Central memory CD8-positive, alpha-beta T cell (primary cell): ENCODE results near the gene GPR137B.

Experiments used
- ATAC-seq: fragments of 150-1000 bp; cut with Tn5 transposase; replicated peaks from 2 replicates; pipeline ENCODE4 v1.10.0; 2022; ENCODE audit warnings: mild to moderate bottlenecking, moderate FRiP score, moderate number of reproducible peaks; ENCODE audit not compliant: poor library complexity, severe bottlenecking; ENCODE audit errors: extremely low read depth
- DNase-seq, 2 donors: peaks; one replicate each; pipeline ENCODE4 v3.0.0; 2021; ENCODE audit warnings: low spot score in 2 of 2
- H3K27ac Mint-ChIP-seq: one replicate; pipeline ENCODE4 v1.8.0; 2022; ENCODE audit warnings: low read depth, mild to moderate bottlenecking, moderate library complexity, mixed read lengths
- H3K27me3 Mint-ChIP-seq: one replicate; pipeline ENCODE4 v1.8.0; 2022; ENCODE audit warnings: mixed read lengths
- H3K36me3 Mint-ChIP-seq: one replicate; pipeline ENCODE4 v1.8.0; 2022; ENCODE audit warnings: mild to moderate bottlenecking, moderate library complexity, mixed read lengths; ENCODE audit not compliant: insufficient read depth
- H3K4me1 Mint-ChIP-seq: one replicate; pipeline ENCODE4 v1.8.0; 2022; ENCODE audit warnings: mixed read lengths
- H3K4me3 Mint-ChIP-seq: one replicate; pipeline ENCODE4 v1.8.0; 2022; ENCODE audit warnings: mild to moderate bottlenecking, moderate library complexity, mixed read lengths
- H3K9me3 Mint-ChIP-seq: one replicate; pipeline ENCODE4 v1.8.0; 2022; ENCODE audit warnings: mixed read lengths

The GPR137B gene

DNA sequence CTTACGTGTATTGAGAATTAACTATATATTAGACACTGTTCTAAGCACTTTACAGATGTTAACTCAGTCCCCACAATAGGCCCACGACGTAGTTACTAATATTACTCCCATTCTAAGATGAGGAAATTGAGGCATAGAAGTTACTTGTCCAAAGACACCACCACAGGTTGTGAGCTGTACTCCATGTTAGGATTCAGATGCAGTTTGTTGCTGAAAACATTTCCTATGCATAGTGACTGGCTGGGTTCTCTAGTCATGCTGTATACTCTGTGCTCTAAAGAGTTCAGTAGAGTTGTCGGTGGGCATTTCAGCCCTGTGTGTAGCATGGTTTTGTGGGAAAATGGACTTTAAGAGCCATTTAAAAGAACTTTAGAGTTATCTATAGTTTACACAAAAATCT is 65.2 kb downstream of the GPR137B start:
- H3K9me3 Mint-ChIP-seq: peaks cover 5% of the 10 kb centered on the region
- H3K36me3 Mint-ChIP-seq: peaks cover 20% of the 10 kb centered on the region
- DNase-seq (no peak), ATAC-seq (no peak)
- H3K27ac Mint-ChIP-seq: no peak overlapping the region
- H3K4me3 Mint-ChIP-seq: no peak overlapping the region
- H3K4me1 Mint-ChIP-seq: peaks cover 4% of the 10 kb centered on the region
- H3K27me3 Mint-ChIP-seq: no peaks in the 10 kb centered on the region

- no peak overlapping the region for H3K4me3 Mint-ChIP-seq
- ATAC-seq: no peak
These were observed 66.8 kb downstream of the GPR137B start for GRCh38 chr1:236209185-236209584.

GRCh38 chr1:236209713-236210112 is 67.4 kb downstream of the GPR137B start:
- H3K4me3 Mint-ChIP-seq: no peak overlapping the region
- no peaks in the 10 kb centered on the region for H3K4me1 Mint-ChIP-seq
- H3K27ac Mint-ChIP-seq: no peak overlapping the region
- peaks cover 24% of the 10 kb centered on the region for H3K36me3 Mint-ChIP-seq
- no peaks in the 10 kb centered on the region for H3K9me3 Mint-ChIP-seq
- ATAC-seq (no peak), DNase-seq (no peak)
- no peaks in the 10 kb centered on the region for H3K27me3 Mint-ChIP-seq

More at GRCh38 chr1:236209185-236209584, 66.8 kb downstream of the GPR137B start:
- no peak for DNase-seq
- Mint-ChIP-seq H3K27ac (no peak overlapping the region), H3K4me1 (no peaks in the 10 kb centered on the region), H3K9me3 (no peaks in the 10 kb centered on the region), H3K27me3 (no peaks in the 10 kb centered on the region), H3K36me3 (peaks cover 24% of the 10 kb centered on the region)

DNA sequence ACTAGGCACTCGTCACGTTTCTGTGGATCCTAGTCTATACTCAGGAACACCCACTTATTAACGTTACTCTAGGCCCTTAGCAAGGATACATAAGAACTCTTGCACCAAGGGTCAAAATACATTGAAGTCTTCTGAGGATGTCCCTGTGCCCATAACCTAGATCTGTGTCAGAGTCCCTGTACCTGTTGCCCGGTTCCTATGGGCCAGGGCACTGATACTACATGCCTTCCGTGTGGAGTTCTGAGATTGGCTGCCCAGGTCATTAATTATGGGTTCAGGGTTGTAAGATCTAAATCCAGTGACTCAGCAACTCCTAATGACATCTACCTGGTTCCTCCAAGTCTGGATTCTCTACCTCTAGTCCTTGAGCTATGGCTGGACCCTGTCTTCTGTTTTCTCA is 69.5 kb downstream of the GPR137B start:
- H3K36me3 Mint-ChIP-seq: peaks cover 20% of the 10 kb centered on the region

GRCh38 chr1:236213534-236213933 is 71.2 kb downstream of the GPR137B start:
- H3K9me3 Mint-ChIP-seq: no peaks in the 10 kb centered on the region
- H3K36me3 Mint-ChIP-seq: peaks cover 9% of the 10 kb centered on the region
- H3K4me1 Mint-ChIP-seq: no peaks in the 10 kb centered on the region
- H3K4me3 Mint-ChIP-seq: no peak overlapping the region
- no peak for DNase-seq
- no peaks in the 10 kb centered on the region for H3K27me3 Mint-ChIP-seq
- no peak for ATAC-seq
- H3K27ac Mint-ChIP-seq: no peak overlapping the region

More for the DNA sequence above, 69.5 kb downstream of the GPR137B start:
- H3K27ac Mint-ChIP-seq: no peak overlapping the region
- no peak for ATAC-seq
- no peaks in the 10 kb centered on the region for H3K27me3 Mint-ChIP-seq
- H3K9me3 Mint-ChIP-seq: no peaks in the 10 kb centered on the region
- no peak overlapping the region for H3K4me3 Mint-ChIP-seq
- no peaks in the 10 kb centered on the region for H3K4me1 Mint-ChIP-seq
- no peak for DNase-seq

GRCh38 chr1:236214761-236215160 is 72.4 kb downstream of the GPR137B start:
- Mint-ChIP-seq H3K4me1 (no peaks in the 10 kb centered on the region), H3K36me3 (peaks cover 13% of the 10 kb centered on the region), H3K9me3 (no peaks in the 10 kb centered on the region), H3K27me3 (no peaks in the 10 kb centered on the region), H3K27ac (no peak overlapping the region), H3K4me3 (no peak overlapping the region)
- no peak for DNase-seq
- no peak for ATAC-seq

- Mint-ChIP-seq H3K4me1 (no peaks in the 10 kb centered on the region), H3K4me3 (no peak overlapping the region), H3K27ac (peak overlapping the region; percentile 2), H3K9me3 (no peaks in the 10 kb centered on the region), H3K36me3 (peaks cover 15% of the 10 kb centered on the region), H3K27me3 (no peaks in the 10 kb centered on the region)
- ATAC-seq (no peak), DNase-seq (no peak)
These were observed 78.1 kb downstream of the GPR137B start for GRCh38 chr1:236220473-236220872.

GRCh38 chr1:236222632-236223031 is 80.3 kb downstream of the GPR137B start:
- Mint-ChIP-seq H3K36me3 (peaks cover 18% of the 10 kb centered on the region), H3K27me3 (no peaks in the 10 kb centered on the region), H3K4me1 (no peaks in the 10 kb centered on the region), H3K27ac (no peak overlapping the region), H3K4me3 (no peak overlapping the region), H3K9me3 (no peaks in the 10 kb centered on the region)
- DNase-seq: no peak
- no peak for ATAC-seq

GRCh38 chr1:236228411-236228810 is 86.1 kb downstream of the GPR137B start:
- Mint-ChIP-seq H3K9me3 (no peaks in the 10 kb centered on the region), H3K36me3 (peaks cover 15% of the 10 kb centered on the region), H3K4me3 (no peak overlapping the region), H3K27me3 (no peaks in the 10 kb centered on the region), H3K4me1 (no peaks in the 10 kb centered on the region), H3K27ac (no peak overlapping the region)
- no peak for ATAC-seq
- DNase-seq: no peak

DNA sequence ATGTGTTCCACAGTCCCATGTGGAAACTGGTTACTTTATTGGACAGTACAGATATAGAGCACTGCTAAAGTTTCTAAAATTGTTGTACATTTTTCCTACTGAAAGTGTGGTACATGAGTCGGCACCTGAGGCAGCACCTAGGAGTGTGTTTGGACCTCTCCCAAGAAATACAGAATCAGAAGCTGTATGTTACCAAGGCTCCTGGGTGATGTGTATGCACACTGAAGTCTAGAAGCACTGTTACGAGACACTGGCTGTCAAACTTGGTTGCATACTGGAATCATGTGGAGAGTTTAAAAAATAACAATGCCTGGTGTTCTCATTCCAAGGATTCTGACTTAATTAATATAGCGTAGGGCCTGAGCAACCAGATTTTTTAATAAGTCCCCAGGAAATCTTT is 92.8 kb downstream of the GPR137B start:
- ATAC-seq (no peak), DNase-seq (no peak)
- Mint-ChIP-seq H3K27ac (no peak overlapping the region), H3K36me3 (peaks cover 13% of the 10 kb centered on the region), H3K9me3 (no peaks in the 10 kb centered on the region), H3K4me1 (no peaks in the 10 kb centered on the region), H3K4me3 (no peak overlapping the region), H3K27me3 (no peaks in the 10 kb centered on the region)

DNA sequence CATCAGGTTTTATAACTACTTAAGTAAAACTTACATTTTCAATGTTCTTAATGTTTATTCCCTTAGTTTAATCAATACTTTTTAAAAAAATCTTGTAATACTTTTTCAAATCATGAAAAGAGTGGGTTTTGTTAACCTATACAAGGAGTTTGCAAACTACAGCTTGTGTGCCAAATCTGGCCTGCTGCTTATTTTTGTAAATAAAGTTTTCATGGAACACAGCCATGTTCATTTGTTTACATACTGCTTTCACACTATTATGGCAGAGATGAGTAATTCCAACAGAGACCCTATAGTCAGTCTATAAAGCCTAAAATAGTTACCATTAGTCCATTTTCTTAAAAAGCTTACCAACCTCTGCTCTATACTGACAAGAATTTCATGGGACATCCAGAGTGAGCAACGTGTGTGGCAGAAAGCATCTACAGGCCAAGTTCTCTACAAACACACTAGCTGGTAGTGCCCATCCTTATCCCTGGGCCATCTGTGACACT is 96.8 kb downstream of the GPR137B start:
- no peak for DNase-seq

DNA sequence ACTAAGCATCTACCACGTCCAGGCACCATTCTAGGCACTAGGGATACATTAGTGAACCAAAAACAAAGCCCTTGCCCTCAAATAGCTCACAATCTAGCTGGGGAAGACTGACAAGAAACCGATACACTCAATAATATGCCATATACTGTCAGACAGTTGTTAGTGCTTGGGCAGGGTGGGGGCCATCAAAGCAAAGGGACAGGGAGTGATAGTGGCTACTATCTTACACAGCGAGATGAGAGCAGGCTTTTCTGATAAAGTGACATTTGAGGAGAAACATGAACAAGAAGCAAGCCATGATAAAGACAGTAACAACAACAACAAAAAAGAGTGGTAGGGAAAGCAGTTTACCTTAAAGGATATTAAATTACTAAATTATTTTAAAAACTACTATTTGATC is 98.3 kb downstream of the GPR137B start:
- Mint-ChIP-seq H3K4me1 (no peaks in the 10 kb centered on the region), H3K4me3 (no peak overlapping the region), H3K27me3 (no peaks in the 10 kb centered on the region), H3K9me3 (no peaks in the 10 kb centered on the region), H3K27ac (no peak overlapping the region), H3K36me3 (peaks cover 10% of the 10 kb centered on the region)
- DNase-seq (no peak), ATAC-seq (no peak)

More for the DNA sequence above, 96.8 kb downstream of the GPR137B start:
- Mint-ChIP-seq H3K4me3 (no peak overlapping the region), H3K27ac (no peak overlapping the region), H3K27me3 (no peaks in the 10 kb centered on the region), H3K9me3 (no peaks in the 10 kb centered on the region), H3K4me1 (no peaks in the 10 kb centered on the region), H3K36me3 (peaks cover 13% of the 10 kb centered on the region)
- no peak for ATAC-seq

GRCh38 chr1:236242568-236242967 is 100.2 kb downstream of the GPR137B start:
- H3K9me3 Mint-ChIP-seq: no peaks in the 10 kb centered on the region
- no peaks in the 10 kb centered on the region for H3K27me3 Mint-ChIP-seq
- H3K4me3 Mint-ChIP-seq: no peak overlapping the region

GRCh38 chr1:236247286-236247685 is 104.9 kb downstream of the GPR137B start:
- Mint-ChIP-seq H3K4me1 (no peaks in the 10 kb centered on the region), H3K27me3 (no peaks in the 10 kb centered on the region), H3K27ac (no peak overlapping the region), H3K36me3 (peaks cover 13% of the 10 kb centered on the region), H3K9me3 (no peaks in the 10 kb centered on the region), H3K4me3 (no peak overlapping the region)
- DNase-seq (no peak), ATAC-seq (no peak)

More at GRCh38 chr1:236242568-236242967, 100.2 kb downstream of the GPR137B start:
- H3K36me3 Mint-ChIP-seq: peaks cover 8% of the 10 kb centered on the region
- DNase-seq: no peak
- ATAC-seq: no peak
- no peaks in the 10 kb centered on the region for H3K4me1 Mint-ChIP-seq
- no peak overlapping the region for H3K27ac Mint-ChIP-seq
